Measurements from ENCODE around the gene ID3.

Gene ID3

GRCh38 chr1:23525558-23526250 is 33.6 kb downstream of the ID3 start:
- DNase-seq (ENCODE audit: low spot score): no peak

DNA sequence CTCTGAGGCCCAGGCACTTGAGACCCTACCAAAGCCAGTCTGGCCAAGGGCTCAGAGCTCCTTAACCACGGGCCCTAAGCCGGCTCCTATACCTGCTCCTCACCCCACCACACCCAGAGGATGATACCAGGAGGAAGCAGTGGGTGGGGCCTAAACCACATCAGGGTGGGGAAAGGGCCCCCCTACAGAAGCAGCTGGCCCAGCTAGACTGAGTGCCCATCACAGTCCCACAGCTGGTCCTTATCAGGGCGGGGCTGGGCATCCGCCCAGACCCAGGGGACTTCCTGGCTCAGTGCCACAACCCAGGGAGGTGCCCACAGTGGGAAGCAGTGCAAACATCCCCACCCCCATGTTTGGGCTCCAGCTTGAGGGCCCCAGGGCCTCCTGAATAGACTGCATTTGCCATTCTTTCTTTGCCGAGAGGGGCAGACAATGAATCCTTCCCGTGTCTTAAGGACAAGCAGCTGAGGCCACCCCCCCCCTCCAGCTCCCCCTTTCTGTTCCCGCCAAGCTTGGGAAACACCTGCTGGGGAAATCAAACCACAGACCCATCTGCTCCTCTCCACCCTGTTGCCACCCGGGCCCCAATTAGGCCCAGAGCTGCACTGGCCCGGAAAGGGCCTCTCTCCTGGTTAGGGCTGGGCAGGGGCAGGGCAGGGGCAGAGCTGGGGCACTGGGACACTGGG is 34.4 kb downstream of the ID3 start:
- DNase-seq (ENCODE audit: low spot score): no peak

DNA sequence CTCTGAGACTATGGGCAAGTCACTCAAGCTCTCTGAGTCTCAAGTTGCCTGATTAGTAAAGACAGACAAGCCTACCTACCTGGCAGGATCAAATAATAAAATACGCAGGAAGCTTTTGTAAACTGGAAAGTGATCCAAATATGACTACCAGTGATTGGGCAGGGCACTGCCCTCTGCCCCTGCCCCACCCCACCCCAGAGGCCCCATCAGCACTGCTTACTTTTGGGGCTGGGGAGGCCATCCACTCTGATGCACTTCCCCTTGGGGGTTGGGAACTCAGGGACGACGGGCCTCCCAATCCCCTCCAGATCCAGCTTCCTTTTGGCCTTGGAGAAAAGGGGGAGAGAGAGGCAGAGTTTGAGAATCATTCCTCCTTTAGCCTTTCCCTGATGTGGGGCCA is 35.1 kb downstream of the ID3 start:
- no peak for DNase-seq (ENCODE audit: low spot score)

DNA sequence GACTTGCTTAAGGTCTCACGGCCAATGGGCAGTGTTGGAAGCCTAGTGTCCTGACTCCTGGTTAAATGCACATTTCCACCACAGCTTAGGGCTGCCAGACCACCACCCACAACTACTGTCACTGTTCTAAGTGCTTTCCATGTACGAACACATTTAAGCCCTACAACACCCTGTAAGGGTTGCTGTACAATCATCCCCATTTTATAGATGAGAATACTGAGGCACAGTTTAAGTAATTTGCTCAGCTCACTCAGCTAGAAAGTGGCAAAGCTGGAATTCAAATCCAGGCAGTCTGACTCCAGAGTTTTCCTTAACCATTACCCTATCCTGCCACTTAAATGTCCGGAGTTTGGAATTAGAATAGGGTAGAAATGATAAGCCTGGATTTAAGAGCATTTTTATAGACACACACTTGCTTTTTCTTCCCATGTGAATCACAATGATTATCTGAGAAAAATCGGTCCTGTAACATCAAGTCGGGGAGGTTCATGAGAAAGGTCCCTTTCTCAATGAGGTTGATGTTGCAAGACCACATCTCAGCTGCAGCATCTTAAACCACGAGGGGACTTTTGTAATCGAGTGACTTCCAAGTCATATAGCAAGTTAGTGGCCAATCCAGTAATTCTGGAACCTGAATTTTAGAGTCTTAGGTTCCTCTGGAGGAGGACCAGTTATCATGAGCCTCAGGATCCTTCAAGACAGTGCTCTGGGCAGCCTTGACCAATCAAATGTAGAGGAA is 36.9 kb downstream of the ID3 start:
- no peak for DNase-seq (ENCODE audit: low spot score)

- DNase-seq (ENCODE audit: low spot score): no peak
These were observed 37.7 kb downstream of the ID3 start for GRCh38 chr1:23521588-23521987.

- DNase-seq (ENCODE audit: low spot score): no peak
These were observed 41.7 kb downstream of the ID3 start for GRCh38 chr1:23517581-23517980.

DNA sequence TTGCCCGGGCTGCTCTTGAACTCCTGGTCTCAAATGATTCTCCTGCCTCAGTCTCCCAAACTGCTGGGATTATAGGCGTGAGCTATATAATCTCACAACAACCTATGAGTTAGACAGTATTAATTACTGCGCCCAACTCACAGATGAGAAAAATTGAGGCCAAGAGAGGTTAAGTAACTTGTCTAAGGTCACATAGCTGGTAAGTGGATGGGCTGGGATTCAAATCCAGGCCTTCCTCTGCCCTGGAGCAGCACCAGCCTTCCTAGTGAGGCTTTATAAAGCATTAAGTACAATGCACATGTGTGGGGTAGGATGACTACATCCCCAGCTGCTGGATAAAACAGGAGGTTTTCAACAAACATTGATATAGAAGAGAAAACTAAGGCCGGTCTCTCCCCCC is 43.4 kb downstream of the ID3 start:
- no peak for DNase-seq (ENCODE audit: low spot score)

DNA sequence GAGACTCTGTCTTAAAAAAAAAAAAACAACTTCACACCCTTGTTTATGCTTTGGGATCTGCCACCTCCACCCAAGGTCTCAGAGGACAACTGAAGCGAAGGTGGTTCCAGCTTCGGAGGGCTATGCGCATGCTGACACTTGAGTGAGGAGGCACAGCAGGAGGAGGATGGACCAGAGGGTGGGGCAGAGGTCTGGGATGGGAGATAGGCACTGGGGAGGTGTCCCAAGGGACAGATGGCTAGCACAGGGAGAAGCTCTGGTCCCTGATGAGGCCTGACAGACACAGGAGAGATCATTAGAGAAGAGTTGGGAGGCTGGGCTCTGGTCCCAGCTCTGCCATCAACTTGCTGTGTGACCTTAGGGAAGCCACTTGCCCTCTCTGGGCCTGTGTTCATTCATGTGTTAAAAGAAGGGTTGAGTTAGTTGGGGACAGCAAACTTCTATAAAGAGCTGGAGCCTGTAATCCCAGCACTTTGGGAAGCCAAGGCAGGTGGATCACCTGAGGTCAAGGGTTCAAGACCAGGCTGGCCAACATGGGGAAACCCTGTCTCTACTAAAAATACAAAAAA is 45.1 kb downstream of the ID3 start:
- DNase-seq (ENCODE audit: low spot score): no peak

GRCh38 chr1:23509896-23510295 is 49.4 kb downstream of the ID3 start:
- no peak for DNase-seq (ENCODE audit: low spot score)
